GM12864 (cell line): ENCODE results near the gene BTN1A1.
"Not testable (repeated sequence)": the region's sequence is repeated elsewhere in the genome, so short reads cannot be mapped to it uniquely, and the experiment has no call there.

Experiments used
- DNase-seq: peaks from one replicate; pipeline ENCODE4 v3.0.0-alpha.2; 2011; ENCODE audit warnings: low read depth
- H3K4me3 ChIP-seq: 2 replicates; pipeline ENCODE4 v1.5.1; 2011; ENCODE audit warnings: mild to moderate bottlenecking, low read depth, low read length, control low read depth
- CTCF ChIP-seq: IDR thresholded peaks from 2 replicates; pipeline ENCODE4 v1.5.1; 2011; ENCODE audit warnings: low read depth, mild to moderate bottlenecking, moderate library complexity, low read length, control low read depth, inconsistent platforms; ENCODE audit errors: missing control alignments

Gene BTN1A1

GRCh38 chr6:26538572-26538902 lies 38.4 kb downstream of the BTN1A1 start:
- TF ChIP-seq CTCF: no peak
- peak overlapping the region; percentile 87 for H3K4me3 ChIP-seq
- DNase-seq: no peak

GRCh38 chr6:26539071-26539615 lies 39.0 kb downstream of the BTN1A1 start:
- no peak for DNase-seq
- peak overlapping the region; percentile 87 for H3K4me3 ChIP-seq
- no peak for TF ChIP-seq CTCF

GRCh38 chr6:26541579-26541978 lies 41.5 kb downstream of the BTN1A1 start:
- no peak overlapping the region for H3K4me3 ChIP-seq
- TF ChIP-seq CTCF: no peak
- DNase-seq: no peak

- no peak for DNase-seq
- TF ChIP-seq CTCF: peak; percentile 53
- H3K4me3 ChIP-seq: no peak overlapping the region
These were observed 43.9 kb downstream of the BTN1A1 start for GRCh38 chr6:26543953-26544352.

- H3K4me3 ChIP-seq: no peak overlapping the region
- no peak for DNase-seq
- TF ChIP-seq CTCF: no peak
These were observed 44.4 kb downstream of the BTN1A1 start for GRCh38 chr6:26544473-26544872.

- no peak for TF ChIP-seq CTCF
- H3K4me3 ChIP-seq: no peak overlapping the region
- DNase-seq: no peak
These were observed 45.5 kb downstream of the BTN1A1 start for GRCh38 chr6:26545627-26546026.

- not testable (repeated sequence) for H3K4me3 ChIP-seq, DNase-seq
These were observed 47.3 kb downstream of the BTN1A1 start for GRCh38 chr6:26547363-26547762.
